ENCODE data around the gene ADAM15.

ADAM15 gene

DNA sequence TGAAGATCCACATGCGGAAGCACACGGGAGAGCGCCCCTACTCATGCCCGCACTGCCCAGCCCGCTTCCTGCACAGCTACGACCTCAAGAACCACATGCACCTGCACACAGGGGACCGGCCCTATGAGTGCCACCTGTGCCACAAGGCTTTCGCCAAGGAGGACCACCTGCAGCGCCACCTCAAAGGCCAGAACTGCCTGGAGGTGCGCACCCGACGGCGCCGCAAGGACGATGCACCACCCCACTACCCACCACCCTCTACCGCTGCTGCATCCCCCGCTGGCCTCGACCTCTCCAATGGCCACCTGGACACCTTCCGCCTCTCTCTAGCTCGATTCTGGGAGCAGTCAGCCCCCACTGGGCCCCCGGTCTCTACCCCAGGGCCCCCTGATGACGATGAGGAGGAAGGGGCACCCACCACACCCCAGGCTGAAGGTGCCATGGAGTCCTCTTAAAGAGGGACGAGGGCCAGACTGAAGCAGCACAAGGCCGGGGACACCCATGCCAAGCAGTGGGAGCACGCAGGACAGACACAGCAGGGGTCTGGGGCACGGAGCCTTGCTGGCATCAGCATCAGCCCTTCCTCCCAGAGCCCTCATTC is 34.8 kb upstream of the ADAM15 start:
- peak overlapping the region; percentile 48; the same call in 1 of the 2 replicates for H3K27ac ChIP-seq (ENCODE audit: extremely low read depth, low read depth, low read length)
- no peak for TF ChIP-seq ZXDB (tag by site-specific recombination; IDR thresholded peaks at IDR 0.05)
- no peak for TF ChIP-seq ZFP37 (tag by site-specific recombination; IDR thresholded peaks at IDR 0.05)
- no peak for TF ChIP-seq ZFHX2 (tag by site-specific recombination; conservative IDR thresholded peaks at IDR 0.05)
- no peak for TF ChIP-seq KLF8 (tag by site-specific recombination; IDR thresholded peaks at IDR 0.05)
- no peak for TF ChIP-seq RBAK (tag by site-specific recombination; IDR thresholded peaks at IDR 0.05)
- peak; percentile 65 for TF ChIP-seq GLIS2 (tag by site-specific recombination; IDR thresholded peaks at IDR 0.05)
- TF ChIP-seq HIC1 (tag by site-specific recombination; IDR thresholded peaks at IDR 0.05): peak; percentile 83
- TF ChIP-seq ZNF513 (tag by site-specific recombination; IDR thresholded peaks at IDR 0.05): 0 out of 2 replicates have a peak, but pooled peaks have one; percentile 12
- TF ChIP-seq ZNF600 (tag by site-specific recombination; IDR thresholded peaks at IDR 0.05): 0 out of 2 replicates have a peak, but pooled peaks have one; percentile 6
- no peak for TF ChIP-seq TCF7L2 (IDR thresholded peaks at IDR 0.05; ENCODE audit: borderline replicate concordance, low read depth, low read length)
- H3K4me3 ChIP-seq (ENCODE audit: low read depth, low read length): no peak overlapping the region
- H3K4me1 ChIP-seq (ENCODE audit: control insufficient read depth, insufficient read depth, low read length): peaks cover 13% of the 10 kb centered on the region
- ChIA-PET CTCF (interaction anchor here (0.6 to 3.3 kb wide), 20 partner anchors 9 to 227 kb away, joined by 3 to 38 read pairs (median 6); partner anchors contain the start of genes ADAM15, DCST1, DCST2 and EFNA3), POLR2A (interaction anchor here (0.7 to 2.2 kb wide), 4 partner anchors 10 to 61 kb away, joined by 3 to 8 read pairs (median 6); partner anchors contain the start of gene PBXIP1)
- H3K36me3 ChIP-seq (ENCODE audit: control insufficient read depth in 2 of 2, insufficient read depth in 1 of 2, low read length in 2 of 2): peaks cover 0 to 35% of the 10 kb centered on the region in 2 experiments; a peak in 1 of 3 replicates
- no peaks in the 10 kb centered on the region for H3K9me3 ChIP-seq (ENCODE audit: control insufficient read depth, insufficient read depth, low read depth, low read length)

GRCh38 chr1:155017041-155017945 is 33.8 kb upstream of the ADAM15 start:
- CTCF ChIA-PET: interaction anchor here (0.6 to 3.3 kb wide), 41 partner anchors 8 to 331 kb away, joined by 3 to 38 read pairs (median 5); partner anchors contain the start of genes ADAM15, DCST1, DCST2 and EFNA3
- H3K36me3 ChIP-seq (ENCODE audit: control insufficient read depth in 2 of 2, insufficient read depth in 1 of 2, low read length in 2 of 2): peaks cover 0 to 35% of the 10 kb centered on the region in 2 experiments; a peak in 1 of 3 replicates
- no peak for TF ChIP-seq ZNF768 (tag by site-specific recombination; IDR thresholded peaks at IDR 0.05)
- 0 out of 2 replicates have a peak, but pooled peaks have one; percentile 22 for TF ChIP-seq ZSCAN23 (tag by site-specific recombination; IDR thresholded peaks at IDR 0.05)
- TF ChIP-seq SP2 (tag by site-specific recombination; IDR thresholded peaks at IDR 0.05): peak; percentile 96
- no peak for TF ChIP-seq ZNF362 (tag by site-specific recombination; IDR thresholded peaks at IDR 0.05)
- peak; percentile 75 for TF ChIP-seq MZF1 (tag by site-specific recombination; IDR thresholded peaks at IDR 0.05; ENCODE audit: borderline replicate concordance)
- TF ChIP-seq HOXA7 (CRISPR knock-in tag; IDR thresholded peaks at IDR 0.05; ENCODE audit: borderline replicate concordance): no peak
- no peak for TF ChIP-seq ZNF239 (tag by site-specific recombination; IDR thresholded peaks at IDR 0.05)
- no peak for TF ChIP-seq ZNF777 (tag by site-specific recombination; IDR thresholded peaks at IDR 0.05; ENCODE audit: borderline replicate concordance)
- no peak for TF ChIP-seq ZNF670 (tag by site-specific recombination; IDR thresholded peaks at IDR 0.05; ENCODE audit: low read depth)
- no peak for TF ChIP-seq ZNF518A (tag by site-specific recombination; conservative IDR thresholded peaks at IDR 0.05; ENCODE audit: low read depth)
- no peak for TF ChIP-seq ZNF549 (tag by site-specific recombination; IDR thresholded peaks at IDR 0.05)
- TF ChIP-seq ZNF785 (tag by site-specific recombination; IDR thresholded peaks at IDR 0.05): peak; percentile 64

More at GRCh38 chr1:155017041-155017945, 33.8 kb upstream of the ADAM15 start:
- peak overlapping the region; percentile 48 for H3K27ac ChIP-seq (ENCODE audit: extremely low read depth, low read depth, low read length)
- H3K9me3 ChIP-seq (ENCODE audit: control insufficient read depth, insufficient read depth, low read depth, low read length): no peaks in the 10 kb centered on the region
- POLR2A ChIA-PET: interaction anchor here (0.7 to 2.2 kb wide), 13 partner anchors 11 to 67 kb away, joined by 3 to 12 read pairs (median 6); partner anchors contain the start of genes ADAM15, FLAD1, LENEP and PBXIP1
- peaks cover 7% of the 10 kb centered on the region for H3K4me1 ChIP-seq (ENCODE audit: control insufficient read depth, insufficient read depth, low read length)
- peak overlapping the region; percentile 31 for H3K4me3 ChIP-seq (ENCODE audit: low read depth, low read length)

Data from HEK293 (cell line).